Uterus (tissue), 4 donors: Measurements from ENCODE around the gene TTC39B. TPM values are rescaled to one million over a fixed set of nuclear protein-coding genes. Genes with fewer than 3 reads are reported as not detected.
A peak's percentile ranks its signal among the peaks of the same experiment; 100 is the strongest.

Experiments
- DNase-seq, 2 donors: peaks; one replicate each; pipeline ENCODE4 v3.0.0-alpha.2; 2019 to 2020
- H3K27ac ChIP-seq, 2 donors: fragments of 200-600 bp; sonication (generic); 1 replicate in 1 of 2; 2 replicates in 1 of 2; pipeline ENCODE4 v1.5.1; 2016 to 2018
- H3K27me3 ChIP-seq, 2 donors: fragments of 200-600 bp; sonication (generic); one replicate each; pipeline ENCODE4 v1.5.1; 2018 to 2019; ENCODE audit warnings: control low read depth in 1 of 2
- H3K36me3 ChIP-seq, 2 donors: fragments of 200-600 bp; sonication (generic); one replicate each; pipeline ENCODE4 v1.5.1; 2019; ENCODE audit warnings: control low read depth in 1 of 2
- H3K4me1 ChIP-seq, 2 donors: fragments of 200-600 bp; sonication (generic); one replicate each; pipeline ENCODE4 v1.5.1; 2018 to 2019; ENCODE audit warnings: control low read depth in 1 of 2
- H3K4me3 ChIP-seq, 2 donors: fragments of 200-600 bp; sonication (generic); 1 replicate in 1 of 2; 2 replicates in 1 of 2; pipeline ENCODE4 v1.5.1; 2018 to 2019; ENCODE audit warnings: mild to moderate bottlenecking in 1 of 2
- H3K9me3 ChIP-seq, 2 donors: fragments of 200-600 bp; sonication (generic); one replicate each; pipeline ENCODE4 v1.5.1; 2019; ENCODE audit warnings: control low read depth in 1 of 2
- POLR2A ChIP-seq, 2 donors: fragments of 450-650 bp; IDR thresholded peaks; one replicate each; pipeline ENCODE4 v1.6.1; 2016; ENCODE audit warnings: antibody characterized with exemption in 2 of 2, mild to moderate bottlenecking in 1 of 2, moderate library complexity in 1 of 2
- intact Hi-C: fragments of 100-400 bp; cut with DNase I; formaldehyde crosslinking; loops from one replicate; pipeline ENCODE4 v1.15.1; 2023; ENCODE audit warnings: low total_unique reads
- total RNA-seq, 4 donors: library from RNA; depleted of rRNA in 3 of 4; stranded (reverse); fragments of >200 nt in 3 of 4; gene quantifications; one replicate each; pipeline versions ENCODE4 v1.1.0 to v1.2.4, GENCODE V29; 2014 to 2023
- TF ChIP-seq, protein P1 (sequence below), 4 experiments: fragments of 200-600 bp in 2 of 4; fragments of 450-650 bp in 2 of 4; sonication (generic) in 2 of 4; IDR thresholded peaks; one replicate each; pipeline ENCODE4 v1.5.1; 2016 to 2019; ENCODE audit warnings: antibody characterized with exemption in 4 of 4, mild to moderate bottlenecking in 2 of 4, moderate library complexity in 1 of 4
- donor health status: DM: yes; HTN: yes; CAD: no.

Gene TTC39B
- total RNA-seq, 4 donors from 2014 or later, result 14.1 to 21.9 (median 19.6) TPM

DNA sequence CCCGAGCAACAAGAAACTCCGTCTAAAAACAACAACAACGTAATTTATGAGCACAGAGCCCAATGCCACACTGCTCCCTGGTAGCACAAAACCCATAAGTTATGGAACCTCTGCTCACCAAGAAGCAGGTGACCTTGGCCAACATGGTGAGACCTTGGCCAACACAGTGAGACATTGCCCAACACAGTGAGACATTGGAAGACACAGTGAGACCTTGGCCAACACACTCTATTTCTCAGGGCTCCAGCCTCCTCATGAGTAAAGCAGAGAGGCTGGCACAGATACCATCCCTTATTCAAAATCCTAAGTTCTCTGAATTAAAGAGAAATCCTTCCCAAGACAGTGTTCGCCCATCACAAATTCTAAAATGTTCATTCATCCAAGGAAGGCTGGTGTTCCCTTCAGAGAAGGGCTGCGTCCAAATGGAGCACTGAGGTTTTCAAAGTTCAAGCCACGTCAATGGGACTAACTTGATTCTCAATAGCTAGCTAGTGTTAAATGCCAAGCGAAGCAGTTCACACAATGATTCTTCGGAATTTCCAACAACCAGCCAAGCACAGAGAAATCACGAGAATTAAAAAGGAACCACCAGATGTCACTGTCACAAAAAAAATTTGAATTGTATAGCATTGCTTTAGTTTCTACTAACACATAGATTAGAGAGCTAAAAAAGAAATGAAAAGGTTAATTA lies 29.5 kb downstream of the TTC39B start:
- intact Hi-C loops, result no loop called here
- Histone ChIP-seq H3K36me3 (no peaks in the 10 kb centered on the region), H3K27ac (no peak overlapping the region), H3K4me3 (no peak overlapping the region), H3K27me3 (no peaks in the 10 kb centered on the region), H3K4me1 (no peaks in the 10 kb centered on the region), H3K9me3 (no peaks in the 10 kb centered on the region)
- DNase-seq, result no peak
- TF ChIP-seq POLR2A (IDR thresholded peaks at IDR 0.05), result no peak
- TF ChIP-seq, protein P1, sequence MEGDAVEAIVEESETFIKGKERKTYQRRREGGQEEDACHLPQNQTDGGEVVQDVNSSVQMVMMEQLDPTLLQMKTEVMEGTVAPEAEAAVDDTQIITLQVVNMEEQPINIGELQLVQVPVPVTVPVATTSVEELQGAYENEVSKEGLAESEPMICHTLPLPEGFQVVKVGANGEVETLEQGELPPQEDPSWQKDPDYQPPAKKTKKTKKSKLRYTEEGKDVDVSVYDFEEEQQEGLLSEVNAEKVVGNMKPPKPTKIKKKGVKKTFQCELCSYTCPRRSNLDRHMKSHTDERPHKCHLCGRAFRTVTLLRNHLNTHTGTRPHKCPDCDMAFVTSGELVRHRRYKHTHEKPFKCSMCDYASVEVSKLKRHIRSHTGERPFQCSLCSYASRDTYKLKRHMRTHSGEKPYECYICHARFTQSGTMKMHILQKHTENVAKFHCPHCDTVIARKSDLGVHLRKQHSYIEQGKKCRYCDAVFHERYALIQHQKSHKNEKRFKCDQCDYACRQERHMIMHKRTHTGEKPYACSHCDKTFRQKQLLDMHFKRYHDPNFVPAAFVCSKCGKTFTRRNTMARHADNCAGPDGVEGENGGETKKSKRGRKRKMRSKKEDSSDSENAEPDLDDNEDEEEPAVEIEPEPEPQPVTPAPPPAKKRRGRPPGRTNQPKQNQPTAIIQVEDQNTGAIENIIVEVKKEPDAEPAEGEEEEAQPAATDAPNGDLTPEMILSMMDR (IDR thresholded peaks at IDR 0.05), result peak; percentile 14 to 31 (median 25)

DNA sequence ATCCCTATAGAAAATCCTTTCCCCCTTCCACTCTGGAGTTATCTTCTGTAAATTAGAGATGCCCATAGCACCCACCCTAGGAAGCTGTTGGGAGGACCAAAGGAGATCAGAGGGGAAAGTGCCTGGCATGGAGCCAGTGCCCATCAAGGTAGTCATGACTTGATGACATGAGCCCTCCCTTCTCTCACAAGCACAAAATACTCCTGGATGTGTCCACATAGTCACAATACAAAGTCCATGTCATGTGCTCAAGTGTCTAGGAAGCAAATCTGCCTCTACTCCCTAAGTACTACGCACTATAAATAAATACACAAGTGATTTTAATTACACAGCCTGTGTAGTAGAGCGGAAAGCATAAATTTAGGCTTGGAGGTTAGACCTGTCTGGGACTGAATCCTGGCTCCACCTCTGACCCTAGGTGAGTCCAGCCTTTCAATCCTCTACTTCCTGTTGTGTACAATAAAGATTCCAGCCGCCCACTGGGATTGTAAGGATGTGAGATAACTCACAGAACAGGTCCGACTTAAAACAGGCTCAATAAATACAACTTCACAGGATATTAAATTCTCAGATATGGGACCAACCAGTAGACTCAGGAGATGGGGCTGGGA lies 30.6 kb downstream of the TTC39B start:
- Histone ChIP-seq H3K27me3 (no peaks in the 10 kb centered on the region), H3K4me3 (no peak overlapping the region), H3K4me1 (no peaks in the 10 kb centered on the region), H3K36me3 (no peaks in the 10 kb centered on the region), H3K27ac (no peak overlapping the region), H3K9me3 (no peaks in the 10 kb centered on the region)
- TF ChIP-seq, protein P1 (IDR thresholded peaks at IDR 0.05), result no peak
- no peak for TF ChIP-seq POLR2A (IDR thresholded peaks at IDR 0.05)
- DNase-seq, result no peak
- intact Hi-C loops, result no loop called here

DNA sequence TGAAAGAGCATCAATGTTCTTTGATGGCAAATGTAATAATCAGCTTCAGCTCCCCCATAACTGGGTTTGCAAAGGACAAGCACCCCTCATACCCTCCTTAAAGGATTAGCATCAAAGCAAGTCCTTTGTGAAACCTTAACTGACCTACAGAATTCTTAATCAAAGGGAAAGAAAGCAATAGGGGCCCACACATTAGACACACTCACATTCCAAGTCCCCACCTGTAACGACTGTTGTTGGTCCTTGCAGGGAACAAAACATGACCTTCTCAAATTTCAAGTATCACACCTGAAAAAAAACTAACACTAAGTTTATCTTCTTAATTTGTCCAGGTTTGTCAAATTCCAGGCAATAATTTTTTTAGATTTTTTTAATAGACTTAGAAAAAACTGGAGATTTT lies 32.6 kb downstream of the TTC39B start:
- TF ChIP-seq POLR2A (IDR thresholded peaks at IDR 0.05), result no peak
- TF ChIP-seq, protein P1 (IDR thresholded peaks at IDR 0.05), result no peak
- DNase-seq, result no peak
- no peak overlapping the region for H3K27ac ChIP-seq
- H3K4me3 ChIP-seq, result no peak overlapping the region
- intact Hi-C loops, result no loop called here
- H3K27me3 ChIP-seq, result no peaks in the 10 kb centered on the region
- H3K9me3 ChIP-seq, result no peaks in the 10 kb centered on the region
- no peaks in the 10 kb centered on the region for H3K36me3 ChIP-seq
- H3K4me1 ChIP-seq, result no peaks in the 10 kb centered on the region

DNA sequence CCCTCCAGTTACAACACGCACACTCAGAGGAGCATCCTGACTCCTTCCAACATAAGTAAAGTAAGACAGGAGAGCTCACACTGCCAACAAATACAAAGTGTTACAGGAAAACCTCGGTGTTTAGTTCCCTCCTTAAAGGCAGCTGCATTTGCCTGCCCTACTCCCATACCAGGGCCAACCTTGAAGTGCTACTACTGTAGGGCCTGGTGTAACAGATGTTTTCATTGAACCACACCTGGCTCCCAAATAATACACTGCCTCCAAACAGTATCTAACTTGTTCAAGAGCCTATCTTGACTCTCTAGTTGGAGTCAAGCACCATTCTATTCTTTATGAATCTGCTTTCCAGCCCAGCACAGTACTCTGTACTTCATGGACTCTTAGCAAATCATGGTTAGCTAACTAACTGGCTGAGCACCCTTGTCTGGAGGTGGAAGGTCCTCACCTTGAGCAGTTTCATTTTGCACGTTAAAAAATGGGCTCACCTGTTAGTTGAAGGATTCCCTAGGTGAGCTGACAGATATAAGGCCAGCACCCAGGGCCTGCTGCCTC lies 34.6 kb downstream of the TTC39B start:
- intact Hi-C loops, result no loop called here
- H3K27me3 ChIP-seq, result no peaks in the 10 kb centered on the region
- no peak for TF ChIP-seq POLR2A (IDR thresholded peaks at IDR 0.05)
- TF ChIP-seq, protein P1 (IDR thresholded peaks at IDR 0.05), result no peak
- no peaks in the 10 kb centered on the region for H3K9me3 ChIP-seq
- no peak for DNase-seq
- no peak overlapping the region for H3K4me3 ChIP-seq
- H3K27ac ChIP-seq, result no peak overlapping the region
- H3K36me3 ChIP-seq, result no peaks in the 10 kb centered on the region
- no peaks in the 10 kb centered on the region for H3K4me1 ChIP-seq

DNA sequence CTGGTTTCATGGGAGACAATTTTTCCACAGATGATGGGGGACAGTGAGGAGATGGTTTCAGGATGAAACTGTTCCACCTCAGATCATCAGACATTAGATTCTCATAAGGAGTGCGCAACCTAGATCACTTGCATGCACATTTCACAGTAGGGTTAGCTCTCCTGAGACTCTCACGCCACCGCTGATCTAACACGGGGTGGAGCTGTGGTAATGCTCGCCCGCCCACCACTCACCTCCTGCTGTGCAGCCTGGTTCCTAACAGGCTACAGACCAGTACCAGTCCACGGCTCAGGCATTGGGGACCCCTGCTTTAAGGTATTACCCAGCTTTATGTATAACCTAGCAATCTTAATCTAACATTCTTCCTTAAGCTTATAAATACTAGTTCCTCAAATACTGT lies 35.6 kb downstream of the TTC39B start:
- H3K4me1 ChIP-seq, result no peaks in the 10 kb centered on the region
- intact Hi-C loops, result no loop called here
- TF ChIP-seq, protein P1 (IDR thresholded peaks at IDR 0.05), result no peak
- no peak for TF ChIP-seq POLR2A (IDR thresholded peaks at IDR 0.05)
- no peak overlapping the region for H3K4me3 ChIP-seq
- DNase-seq, result no peak
- no peaks in the 10 kb centered on the region for H3K27me3 ChIP-seq
- no peaks in the 10 kb centered on the region for H3K9me3 ChIP-seq
- no peaks in the 10 kb centered on the region for H3K36me3 ChIP-seq
- H3K27ac ChIP-seq, result no peak overlapping the region
